K562 (cell line): ENCODE results near the gene TEDC1. TPM values are rescaled to one million over a fixed set of nuclear protein-coding genes. Genes with fewer than 3 reads are reported as not detected.

Source experiments
- ATAC-seq: fragments of 200-7000 bp; cut with Tn5 transposase; 3 replicates; pipeline ENCODE4 v1.9.1; 2020; ENCODE audit warnings: moderate library complexity
- BruUV-seq: library from RNA; stranded (reverse); fragments of 400-500 nt; replicated peaks from 2 replicates; lab custom pipeline; 2021; lab: Mats Ljungman, UMichigan
- CTCF ChIA-PET: fragments of 300-600 bp; formaldehyde crosslinking; extraction: SDS; loops from one replicate; lab custom pipeline; 2021; ENCODE audit warnings: low intra/inter-chr PET ratio; lab: Yijun Ruan, JAX
- POLR2A ChIA-PET: fragments of 300-600, 350-650 bp; sonication (Branson Sonifier 250); formaldehyde crosslinking; extraction: SDS; loops from one replicate; lab custom pipeline; 2021; ENCODE audit warnings: antibody characterized with exemption, inconsistent platforms; lab: Yijun Ruan, JAX
- DNase-seq, 4 experiments: peaks; one replicate each; pipeline versions ENCODE4 v3.0.0 to v3.0.0-alpha.2; 2011 to 2018; ENCODE audit warnings: low spot score in 3 of 4, mixed read lengths in 3 of 4; ENCODE audit errors: extremely low read depth in 1 of 4
- FAIRE-seq: peaks from 2 replicates; lab custom pipeline; 2011; peaks lifted over from hg19 to GRCh38; lab: Jason Lieb, UNC
- H2AFZ ChIP-seq: 2 replicates; pipeline ENCODE4 v1.6.0; 2011; ENCODE audit warnings: low read depth, low read length, control low read depth, inconsistent platforms
- H3K27ac ChIP-seq: fragments of 200-600 bp; 3 replicates; pipeline ENCODE4 v1.8.0; 2011; ENCODE audit warnings: low read depth, mild to moderate bottlenecking, control low read depth, inconsistent platforms, low read length, moderate library complexity, mixed read lengths; ENCODE audit errors: extremely low read depth
- H3K27me3 ChIP-seq, 2 experiments: fragments of 300-600 bp in 1 of 2; 2 replicates in 1 of 2; 3 replicates in 1 of 2; pipeline versions ENCODE4 v1.6.0 to v1.8.0; 2011; ENCODE audit warnings: inconsistent platforms in 2 of 2, low read length in 2 of 2, mild to moderate bottlenecking in 1 of 2, mixed read lengths in 1 of 2, moderate library complexity in 1 of 2; ENCODE audit not compliant: control insufficient read depth in 2 of 2, insufficient read depth in 2 of 2
- H3K36me3 ChIP-seq: fragments of 300-600 bp; 3 replicates; pipeline ENCODE4 v1.8.0; 2011; ENCODE audit warnings: mild to moderate bottlenecking, low read length, inconsistent platforms; ENCODE audit not compliant: control insufficient read depth, insufficient read depth
- H3K4me1 ChIP-seq, 2 experiments: fragments of 200-600 bp in 1 of 2; replicated peaks in 1 of 2; 2 replicates in 1 of 2; 3 replicates in 1 of 2; pipeline versions ENCODE4 v1.5.1 to v1.8.0; 2011; ENCODE audit warnings: inconsistent platforms in 2 of 2, low read length in 2 of 2, mild to moderate bottlenecking in 1 of 2, mixed read lengths in 1 of 2, moderate library complexity in 1 of 2; ENCODE audit not compliant: control insufficient read depth in 2 of 2, insufficient read depth in 2 of 2
- H3K4me2 ChIP-seq: 2 replicates; pipeline ENCODE4 v1.6.1; 2011; ENCODE audit warnings: low read length, control low read depth, inconsistent platforms, mixed read lengths; ENCODE audit not compliant: insufficient read depth
- H3K4me3 ChIP-seq: fragments of 200-600 bp; sonication (generic), shearing (Covaris generic); 2 replicates; pipeline ENCODE4 v1.5.1; 2016; ENCODE audit warnings: control low read depth, inconsistent platforms
- H3K79me2 ChIP-seq: fragments of 200-600 bp; 3 replicates; pipeline ENCODE4 v1.8.0; 2011; ENCODE audit warnings: low read length, inconsistent platforms; ENCODE audit not compliant: control insufficient read depth, insufficient read depth
- H3K9ac ChIP-seq, 2 experiments: 2 replicates each; pipeline versions ENCODE4 v1.6.0 to v1.6.1; 2011; ENCODE audit warnings: low read depth in 2 of 2, low read length in 2 of 2, control low read depth in 1 of 2, inconsistent platforms in 1 of 2, mild to moderate bottlenecking in 1 of 2, mixed read lengths in 1 of 2; ENCODE audit not compliant: insufficient read depth in 1 of 2
- H3K9me1 ChIP-seq: one replicate; pipeline ENCODE4 v1.6.0; 2011; ENCODE audit warnings: inconsistent platforms, mild to moderate bottlenecking, low read length, moderate library complexity; ENCODE audit not compliant: control insufficient read depth, insufficient read depth
- H3K9me3 ChIP-seq: replicated peaks from 2 replicates; pipeline ENCODE4 v1.5.1; 2011; ENCODE audit warnings: low read depth, low read length, inconsistent platforms; ENCODE audit not compliant: control insufficient read depth, insufficient read depth
- H4K20me1 ChIP-seq: replicated peaks from 2 replicates; pipeline ENCODE4 v1.6.1; 2011; ENCODE audit warnings: low read length, inconsistent platforms, mixed read lengths; ENCODE audit not compliant: control insufficient read depth, insufficient read depth
- BACH1 ChIP-seq: fragments of 200-800 bp; sonication (Bioruptor generic); IDR thresholded peaks from 2 replicates; pipeline ENCODE4 v1.6.1; 2016; ENCODE audit warnings: missing genetic modification characterization, missing compliant biosample characterization
- KDM5B ChIP-seq: fragments of 200-600 bp; sonication (generic); IDR thresholded peaks from 2 replicates; pipeline ENCODE4 v1.6.1; 2012; ENCODE audit warnings: low read depth, mild to moderate bottlenecking, moderate library complexity, low read length, control low read depth, inconsistent platforms; ENCODE audit not compliant: insufficient replicate concordance
- MBD2 ChIP-seq: sonication (generic); IDR thresholded peaks from 2 replicates; pipeline ENCODE4 v1.6.1; 2016; ENCODE audit warnings: low read depth, borderline replicate concordance
- WHSC1 ChIP-seq: IDR thresholded peaks from one replicate; pipeline ENCODE4 v1.6.1; 2012; ENCODE audit warnings: low read length, control low read depth, inconsistent platforms
- ZNF77 ChIP-seq: fragments of 250-450 bp; sonication (Bioruptor Pico); IDR thresholded peaks from 2 replicates; pipeline ENCODE4 v1.5.0; 2020
- WGBS: fragments of 100-300 bp; shearing (Covaris generic); methylation state at CpG from one replicate; pipeline ENCODE4 v1.1.6; 2016; ENCODE audit warnings: low coverage, mixed read lengths; ENCODE audit not compliant: insufficient coverage; ENCODE audit errors: missing lambda C conversion rate; 5-methylcytosine and 5-hydroxymethylcytosine counted together
- in situ Hi-C: fragments of 300-500 bp; cut with MboI; formaldehyde crosslinking; loops from 4 replicates; pipeline ENCODE4 v1.15.0; 2018; ENCODE audit warnings: inconsistent platforms, mixed read lengths
- intact Hi-C: fragments of 100-400 bp; cut with micrococcal nuclease; formaldehyde crosslinking; loops from 2 replicates; pipeline ENCODE4 v1.14.2; 2022
- polyA plus RNA-seq, 8 experiments: library from polyadenylated mRNA; depleted of rRNA in 4 of 8; stranded (reverse) in 5 of 8; unstranded in 3 of 8; fragments of >200 nt; fragmentation: Nextera tagmentation in 2 of 8; fragmentation: Illumina TruSeq in 1 of 8; extraction: Ambion mirVana in 2 of 8; extraction: Trizol in 1 of 8; gene quantifications; 2 replicates each; pipeline versions ENCODE4 v1.2.1 to v1.2.3, GENCODE V29; 2011 to 2014; ENCODE audit warnings: inconsistent platforms in 1 of 8, missing spikeins in 1 of 8
- total RNA-seq, 7 experiments: library from RNA; depleted of rRNA in 6 of 7; stranded (reverse); fragments of >200 nt in 6 of 7; fragmentation: Illumina TruSeq in 2 of 7; extraction: Trizol in 2 of 7; gene quantifications; 2 replicates each; pipeline versions ENCODE4 v1.2.1 to v1.2.3, GENCODE V29; 2011 to 2021; ENCODE audit warnings: low replicate concordance in 1 of 7

The TEDC1 gene
- total and polyA plus RNA-seq, 9 of the 15 experiments (the other 6 are each of a cell fraction or from before 2014, with no cell fraction given) = 0.21 to 28.3 (median 5.9) TPM

DNA sequence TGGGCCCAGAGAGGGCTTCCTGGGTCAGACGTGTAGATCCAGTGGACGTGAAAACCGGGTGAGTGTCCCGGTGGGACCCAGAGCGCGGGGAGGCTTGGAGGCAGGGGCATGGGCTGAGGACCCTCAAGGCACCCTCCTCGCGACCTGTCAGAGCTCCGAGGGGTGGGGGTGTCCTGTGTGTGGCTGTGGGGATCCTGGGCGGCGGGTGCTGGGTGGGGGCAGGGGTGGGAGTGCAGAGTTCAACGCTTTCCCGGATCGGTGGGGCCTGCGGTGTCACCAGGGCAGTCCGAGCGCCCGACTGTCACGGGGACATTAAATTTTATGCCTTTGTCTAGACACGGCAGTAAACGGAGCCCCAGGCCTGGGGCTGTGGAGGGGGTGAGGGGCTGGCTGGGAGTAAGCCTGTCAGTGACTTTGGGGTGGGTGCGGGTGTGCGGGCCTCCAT lies 36.4 kb downstream of the TEDC1 start:
- ChIA-PET POLR2A (no interaction called here), CTCF (interaction anchor here (0.6 to 1.6 kb wide), 3 partner anchors 47 to 314 kb away, joined by 3 to 13 read pairs (median 4); no protein-coding TSS in a partner anchor)
- Histone ChIP-seq H3K9me3 (no peaks in the 10 kb centered on the region), H3K4me2 (no peak overlapping the region), H3K9ac (no peak overlapping the region; a peak in 1 of 4 replicates), H2AFZ (no peak overlapping the region), H3K27ac (no peak overlapping the region), H3K4me1 (peaks cover 0 to 48% of the 10 kb centered on the region in 2 experiments; a peak in 2 of 5 replicates), H3K27me3 (peaks cover 2 to 23% of the 10 kb centered on the region in 2 experiments; a peak in 2 of 5 replicates), H3K79me2 (no peaks in the 10 kb centered on the region), H4K20me1 (no peaks in the 10 kb centered on the region), H3K4me3 (no peak overlapping the region), H3K9me1 (no peaks in the 10 kb centered on the region), H3K36me3 (no peaks in the 10 kb centered on the region)
- intact Hi-C loops (loop anchor here (5.0 to 10.0 kb wide), 2 partner anchors 53 to 435 kb away; partner anchors contain the start of gene CRIP2), in situ Hi-C loops (no loop called here)
- no peak for FAIRE-seq
- BruUV-seq = no TSS peak
- no peak for TF ChIP-seq MBD2
- no peak for TF ChIP-seq BACH1 (tag)
- TF ChIP-seq WHSC1 = no peak
- no peak for TF ChIP-seq ZNF77
- TF ChIP-seq KDM5B = no peak
- whole genome bisulfite sequencing = 89% methylated on average over 7 of the region's 23 CpGs
- no peak for DNase-seq
- no peak for ATAC-seq
